A549 (cell line): ENCODE results near the gene PLD4.

Experiments
- CEBPB ChIP-seq, 2 experiments: fragments of >200 bp in 1 of 2; sonication (Bioruptor Twin) in 1 of 2; formaldehyde crosslinking in 1 of 2; IDR thresholded peaks; 2 replicates each; pipeline ENCODE4 v1.6.1; 2012 to 2016
- CHD4 ChIP-seq: fragments of 200-600 bp; sonication (generic); IDR thresholded peaks from 2 replicates; pipeline ENCODE4 v1.6.1; 2016; ENCODE audit warnings: antibody characterized with exemption, mild to moderate bottlenecking, borderline replicate concordance
- EP300 ChIP-seq, 2 experiments: fragments of >200 bp; sonication (Bioruptor Twin); formaldehyde crosslinking; IDR thresholded peaks; 2 replicates in 1 of 2; 3 replicates in 1 of 2; pipeline ENCODE4 v1.6.1; 2016 to 2017
- ESRRA ChIP-seq: fragments of 150-350 bp; IDR thresholded peaks from 2 replicates; pipeline ENCODE4 v1.6.1; 2014; ENCODE audit warnings: mild to moderate bottlenecking, low read length, borderline replicate concordance
- JUNB ChIP-seq: fragments of >200 bp; sonication (Bioruptor Twin); formaldehyde crosslinking; IDR thresholded peaks from 2 replicates; pipeline ENCODE4 v1.6.1; 2016
- MYC ChIP-seq: IDR thresholded peaks from 2 replicates; pipeline ENCODE4 v1.6.1; 2012; ENCODE audit warnings: mild to moderate bottlenecking, inconsistent platforms, low read length, improper control_type of control experiment, borderline replicate concordance
- NPAS2 ChIP-seq: fragments of 250-450 bp; sonication (Bioruptor Pico); IDR thresholded peaks from 2 replicates; pipeline ENCODE4 v1.8.0; 2022; ENCODE audit warnings: mild to moderate bottlenecking, moderate library complexity, borderline replicate concordance
- POLR2A ChIP-seq: IDR thresholded peaks from 2 replicates; pipeline ENCODE4 v1.6.1; 2012; ENCODE audit warnings: mild to moderate bottlenecking, low read length
- RAD21 ChIP-seq, 2 experiments: fragments of >200 bp in 1 of 2; sonication (Bioruptor Twin) in 1 of 2; formaldehyde crosslinking in 1 of 2; IDR thresholded peaks in 1 of 2; conservative IDR thresholded peaks in 1 of 2; 2 replicates in 1 of 2; 3 replicates in 1 of 2; pipeline ENCODE4 v1.6.1; 2012 to 2018; ENCODE audit warnings: inconsistent platforms in 1 of 2
- RCOR1 ChIP-seq: fragments of 150-350 bp; IDR thresholded peaks from 2 replicates; pipeline ENCODE4 v1.6.1; 2014; ENCODE audit warnings: antibody characterized with exemption, low read length, low read depth
- SREBF2 ChIP-seq: fragments of 450-650 bp; IDR thresholded peaks from 2 replicates; pipeline ENCODE4 v1.6.1; 2014; ENCODE audit warnings: mild to moderate bottlenecking, moderate library complexity
- TF ChIP-seq, protein P1 (sequence below): fragments of >200 bp; sonication (Bioruptor Twin); formaldehyde crosslinking; IDR thresholded peaks from 3 replicates; pipeline ENCODE4 v1.5.1; 2016

DNA sequence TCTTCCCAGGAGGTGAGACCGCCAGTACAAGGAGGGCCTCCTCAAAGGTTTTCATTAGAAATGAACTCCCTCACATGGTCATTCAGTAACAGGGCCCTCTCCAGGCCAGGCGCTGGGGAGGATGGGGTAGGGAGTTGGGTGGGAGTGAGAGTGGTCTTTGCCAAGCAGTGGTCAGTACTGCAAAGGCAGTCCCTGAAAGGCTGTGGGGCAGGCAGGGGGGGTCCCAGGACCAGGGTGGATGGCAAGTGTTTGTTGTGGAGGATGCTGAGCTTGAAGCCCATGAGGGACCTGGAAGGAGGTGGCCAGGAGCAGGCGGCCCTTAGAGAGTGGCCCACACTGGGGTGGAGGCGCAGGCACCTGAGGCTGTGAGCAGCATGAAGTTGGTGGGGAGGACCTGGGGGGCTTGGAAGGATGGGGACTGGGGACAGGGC is 33.5 kb upstream of the PLD4 start:
- TF ChIP-seq, protein P1, sequence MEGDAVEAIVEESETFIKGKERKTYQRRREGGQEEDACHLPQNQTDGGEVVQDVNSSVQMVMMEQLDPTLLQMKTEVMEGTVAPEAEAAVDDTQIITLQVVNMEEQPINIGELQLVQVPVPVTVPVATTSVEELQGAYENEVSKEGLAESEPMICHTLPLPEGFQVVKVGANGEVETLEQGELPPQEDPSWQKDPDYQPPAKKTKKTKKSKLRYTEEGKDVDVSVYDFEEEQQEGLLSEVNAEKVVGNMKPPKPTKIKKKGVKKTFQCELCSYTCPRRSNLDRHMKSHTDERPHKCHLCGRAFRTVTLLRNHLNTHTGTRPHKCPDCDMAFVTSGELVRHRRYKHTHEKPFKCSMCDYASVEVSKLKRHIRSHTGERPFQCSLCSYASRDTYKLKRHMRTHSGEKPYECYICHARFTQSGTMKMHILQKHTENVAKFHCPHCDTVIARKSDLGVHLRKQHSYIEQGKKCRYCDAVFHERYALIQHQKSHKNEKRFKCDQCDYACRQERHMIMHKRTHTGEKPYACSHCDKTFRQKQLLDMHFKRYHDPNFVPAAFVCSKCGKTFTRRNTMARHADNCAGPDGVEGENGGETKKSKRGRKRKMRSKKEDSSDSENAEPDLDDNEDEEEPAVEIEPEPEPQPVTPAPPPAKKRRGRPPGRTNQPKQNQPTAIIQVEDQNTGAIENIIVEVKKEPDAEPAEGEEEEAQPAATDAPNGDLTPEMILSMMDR = no peak
- TF ChIP-seq NPAS2 (CRISPR knock-in tag) (no peak), POLR2A (no peak), MYC (no peak), ESRRA (no peak), JUNB (no peak), CEBPB (IDR thresholded peaks at IDR 0.05) (no peak), SREBF2 (no peak), RAD21 (conservative IDR thresholded peaks at IDR 0.05 in 1 of 2, IDR thresholded peaks at IDR 0.05 in 1 of 2) (no peak), CHD4 (no peak), RCOR1 (no peak), EP300 (IDR thresholded peaks at IDR 0.05) (no peak)
